Kidney (tissue), 14 donors: ENCODE data around the gene CDK12. TPM values are rescaled to one million over a fixed set of nuclear protein-coding genes. Genes with fewer than 3 reads are reported as not detected.

Experiments
- DNase-seq, 5 donors: peaks; one replicate each; pipeline ENCODE4 v3.0.0-alpha.2; 2013 to 2020
- FAIRE-seq: peaks from 2 replicates; lab custom pipeline; 2012; peaks lifted over from hg19 to GRCh38; lab: Jason Lieb, UNC
- H3K27ac ChIP-seq, 2 donors: one replicate each; pipeline ENCODE4 v1.7.0; 2013; ENCODE audit warnings: low read depth in 2 of 2, low read length in 2 of 2, inconsistent platforms in 1 of 2
- H3K27me3 ChIP-seq: one replicate; pipeline ENCODE4 v1.7.1; 2013; ENCODE audit warnings: low read length, inconsistent platforms; ENCODE audit not compliant: control insufficient read depth, insufficient read depth
- H3K36me3 ChIP-seq, 3 donors: one replicate each; pipeline versions ENCODE4 v1.7.0 to v1.7.1; 2013; ENCODE audit warnings: low read length in 3 of 3, control low read depth in 1 of 3, inconsistent platforms in 1 of 3; ENCODE audit not compliant: insufficient read depth in 3 of 3, control insufficient read depth in 2 of 3
- H3K4me1 ChIP-seq, 3 donors: one replicate each; pipeline versions ENCODE4 v1.7.0 to v1.7.1; 2013; ENCODE audit warnings: low read length in 3 of 3, inconsistent platforms in 1 of 3, low read depth in 1 of 3; ENCODE audit not compliant: control insufficient read depth in 2 of 3, insufficient read depth in 2 of 3
- H3K4me3 ChIP-seq, 3 donors: one replicate each; pipeline versions ENCODE4 v1.7.0 to v1.8.1; 2013; ENCODE audit warnings: low read length in 3 of 3, control low read depth in 1 of 3, inconsistent platforms in 1 of 3
- H3K9ac ChIP-seq, 3 donors: one replicate each; pipeline versions ENCODE4 v1.7.0 to v1.7.1; 2013; ENCODE audit warnings: low read length in 3 of 3, control low read depth in 1 of 3, inconsistent platforms in 1 of 3
- H3K9me3 ChIP-seq, 3 donors: one replicate each; pipeline versions ENCODE4 v1.7.0 to v1.7.1; 2013; ENCODE audit warnings: low read length in 3 of 3, control low read depth in 1 of 3, inconsistent platforms in 1 of 3; ENCODE audit not compliant: control insufficient read depth in 2 of 3, insufficient read depth in 1 of 3
- CTCF ChIP-seq: IDR thresholded peaks from 3 replicates; pipeline ENCODE4 v1.5.1; 2012; ENCODE audit warnings: mild to moderate bottlenecking, moderate library complexity, borderline replicate concordance; ENCODE audit not compliant: insufficient read depth; ENCODE audit errors: extremely low read depth
- intact Hi-C: fragments of 100-400 bp; cut with DNase I; formaldehyde crosslinking; loops from one replicate; pipeline ENCODE4 v1.11.1; 2022
- polyA plus RNA-seq: library from polyadenylated mRNA; stranded (reverse); fragments of 350-450 nt; fragmentation: Illumina TruSeq; extraction: RNeasy Lipid Tissue Mini Kit (QIAGEN cat#74804); gene quantifications from one replicate; pipeline ENCODE4 v1.2.3, GENCODE V29; 2014; ENCODE audit warnings: low read depth, low replicate concordance; ENCODE audit not compliant: insufficient read depth
- total RNA-seq: library from RNA; stranded (reverse); fragmentation: NEBNext Ultra II Directional; extraction: Animal tissue kit (Norgen Biotek cat#: 25700); gene quantifications from one replicate; pipeline ENCODE4 v1.2.1, GENCODE V29; 2021
- donor health status: control.
- donor health status: control.
- donor health status: control.
- donor health status: control.
- donor health status: control.
- donor health status: DM: yes; HTN: yes; CAD: no.
- donor health status: Normal renal cell carcinoma (clear cell type).

CDK12 gene
- total and polyA plus RNA-seq, 2 donors from 2014 or later = 5.6 to 55.3 TPM

- TF ChIP-seq CTCF = no peak
- H3K4me3 ChIP-seq = no peak overlapping the region
- H3K27ac ChIP-seq = no peak overlapping the region
- no peaks in the 10 kb centered on the region for H3K4me1 ChIP-seq
- intact Hi-C loops = no loop called here
- FAIRE-seq = no peak
- H3K27me3 ChIP-seq = no peaks in the 10 kb centered on the region
- H3K9ac ChIP-seq = no peak overlapping the region
- peaks cover 5 to 37% (median 13%) of the 10 kb centered on the region in 3 donors for H3K36me3 ChIP-seq
- no peak for DNase-seq
- H3K9me3 ChIP-seq = no peaks in the 10 kb centered on the region
Measured at GRCh38 chr17:39530513-39530912, 69.2 kb downstream of the CDK12 start.

- no peak overlapping the region for H3K27ac ChIP-seq
- no peaks in the 10 kb centered on the region for H3K27me3 ChIP-seq
- H3K4me1 ChIP-seq = no peaks in the 10 kb centered on the region
- FAIRE-seq = no peak
- H3K9me3 ChIP-seq = no peaks in the 10 kb centered on the region
- H3K9ac ChIP-seq = no peak overlapping the region
- intact Hi-C loops = no loop called here
- H3K36me3 ChIP-seq = peaks cover 5 to 30% (median 5%) of the 10 kb centered on the region in 3 donors
- TF ChIP-seq CTCF = no peak
- no peak for DNase-seq
- H3K4me3 ChIP-seq = no peak overlapping the region
Measured at GRCh38 chr17:39531252-39531651, 70.0 kb downstream of the CDK12 start.

- H3K27ac ChIP-seq = no peak overlapping the region
- no peaks in the 10 kb centered on the region for H3K4me1 ChIP-seq
- no peak overlapping the region for H3K9ac ChIP-seq
- no peaks in the 10 kb centered on the region for H3K27me3 ChIP-seq
- H3K9me3 ChIP-seq = no peaks in the 10 kb centered on the region
- intact Hi-C loops = no loop called here
- H3K4me3 ChIP-seq = no peak overlapping the region
- FAIRE-seq (peak; percentile 49), DNase-seq (no peak)
- TF ChIP-seq CTCF = no peak
- H3K36me3 ChIP-seq = peaks cover 3 to 15% (median 3%) of the 10 kb centered on the region in 3 donors
Measured at GRCh38 chr17:39533891-39534290, 72.6 kb downstream of the CDK12 start.
